Common myeloid progenitor, CD34-positive (primary cell): Measurements from ENCODE around the gene FBLN5.
"Not testable (repeated sequence)": the region's sequence is repeated elsewhere in the genome, so short reads cannot be mapped to it uniquely, and the experiment has no call there.

Experiments used
- CTCF ChIA-PET: fragments of 350-600 bp; sonication (Branson Sonifier 250); formaldehyde crosslinking; loops from one replicate; lab custom pipeline; 2021; ENCODE audit warnings: antibody characterized with exemption; lab: Charles Lee
- POLR2A ChIA-PET: fragments of 350-600 bp; sonication (Branson Sonifier 250); formaldehyde crosslinking; loops from one replicate; lab custom pipeline; 2021; ENCODE audit warnings: antibody characterized with exemption; lab: Charles Lee
- DNase-seq, 3 donors: peaks; one replicate each; pipeline versions ENCODE4 v3.0.0 to v3.0.0-alpha.2; 2013
- H3K27ac ChIP-seq, 2 experiments: 1 replicate in 1 of 2; 2 replicates in 1 of 2; pipeline ENCODE4 v1.7.0; 2013; ENCODE audit warnings: inconsistent platforms in 2 of 2, low read length in 2 of 2, mild to moderate bottlenecking in 2 of 2, low read depth in 1 of 2, moderate library complexity in 1 of 2; ENCODE audit not compliant: severe bottlenecking in 2 of 2, insufficient read depth in 1 of 2, poor library complexity in 1 of 2
- H3K27me3 ChIP-seq, 5 experiments: replicated peaks in 2 of 5; 1 replicate in 3 of 5; 2 replicates in 2 of 5; pipeline versions ENCODE4 v1.6.1 to v1.7.0; 2013; ENCODE audit warnings: low read length in 4 of 5, mild to moderate bottlenecking in 2 of 5, moderate library complexity in 2 of 5, inconsistent platforms in 1 of 5; ENCODE audit not compliant: insufficient read depth in 5 of 5, control insufficient read depth in 4 of 5
- H3K36me3 ChIP-seq, 4 experiments: 1 replicate in 2 of 4; 2 replicates in 2 of 4; pipeline versions ENCODE4 v1.6.1 to v1.7.0; 2013; ENCODE audit warnings: low read length in 3 of 4, control low read depth in 1 of 4, mild to moderate bottlenecking in 1 of 4; ENCODE audit not compliant: control insufficient read depth in 4 of 4, insufficient read depth in 4 of 4
- H3K4me1 ChIP-seq, 4 experiments: 1 replicate in 3 of 4; 2 replicates in 1 of 4; pipeline versions ENCODE4 v1.6.1 to v1.7.1; 2013; ENCODE audit warnings: low read length in 3 of 4, mild to moderate bottlenecking in 3 of 4, control low read depth in 1 of 4, inconsistent platforms in 1 of 4, moderate library complexity in 1 of 4; ENCODE audit not compliant: control insufficient read depth in 4 of 4, insufficient read depth in 4 of 4; ENCODE audit errors: control extremely low read depth in 1 of 4
- H3K4me3 ChIP-seq, 7 experiments: 1 replicate in 4 of 7; 2 replicates in 3 of 7; pipeline versions ENCODE4 v1.5.1 to v1.7.0; 2013; ENCODE audit warnings: mild to moderate bottlenecking in 7 of 7, low read length in 6 of 7, moderate library complexity in 6 of 7, inconsistent platforms in 2 of 7, low read depth in 2 of 7, control low read depth in 1 of 7; ENCODE audit not compliant: insufficient read depth in 4 of 7, control insufficient read depth in 1 of 7; ENCODE audit errors: extremely low read depth in 1 of 7
- H3K9me3 ChIP-seq, 5 experiments: 1 replicate in 4 of 5; 2 replicates in 1 of 5; pipeline versions ENCODE4 v1.6.1 to v1.7.1; 2013; ENCODE audit warnings: low read length in 4 of 5, mild to moderate bottlenecking in 2 of 5, inconsistent platforms in 1 of 5, low read depth in 1 of 5, moderate library complexity in 1 of 5; ENCODE audit not compliant: control insufficient read depth in 4 of 5, insufficient read depth in 2 of 5; ENCODE audit errors: control extremely low read depth in 1 of 5
- WGBS: methylation state at CpG from one replicate; pipeline ENCODE4 v1.1.5; 2013; ENCODE audit not compliant: insufficient coverage; 5-methylcytosine and 5-hydroxymethylcytosine counted together

The FBLN5 gene

GRCh38 chr14:91845056-91845455, 102.4 kb downstream of the FBLN5 start:
- H3K27me3 ChIP-seq, H3K27ac ChIP-seq, CTCF ChIA-PET, DNase-seq, H3K4me3 ChIP-seq, H3K36me3 ChIP-seq, H3K4me1 ChIP-seq, H3K9me3 ChIP-seq, POLR2A ChIA-PET: not testable (repeated sequence)
- 100% methylated on average over 2 of the region's 8 CpGs for WGBS

GRCh38 chr14:91844029-91844428, 103.5 kb downstream of the FBLN5 start:
- H3K36me3 ChIP-seq, result no peaks in the 10 kb centered on the region
- no peak overlapping the region for H3K27ac ChIP-seq
- H3K27me3 ChIP-seq, result peaks cover 0 to 3% (median 0%) of the 10 kb centered on the region in 5 experiments
- H3K9me3 ChIP-seq, result no peaks in the 10 kb centered on the region
- CTCF ChIA-PET, result no interaction called here
- no peak overlapping the region for H3K4me3 ChIP-seq
- H3K4me1 ChIP-seq, result no peaks in the 10 kb centered on the region
- POLR2A ChIA-PET, result no interaction called here
- DNase-seq, result no peak
- WGBS, result no CpG with 5 or more reads among the region's 4 CpGs

- no peak for DNase-seq
- no peak overlapping the region for H3K4me3 ChIP-seq
- ChIA-PET CTCF (no interaction called here), POLR2A (no interaction called here)
- H3K9me3 ChIP-seq, result no peaks in the 10 kb centered on the region
- no peaks in the 10 kb centered on the region for H3K36me3 ChIP-seq
- no peaks in the 10 kb centered on the region for H3K4me1 ChIP-seq
- H3K27me3 ChIP-seq, result peaks cover 0 to 3% (median 0%) of the 10 kb centered on the region in 5 experiments
- WGBS, result no CpG with 5 or more reads among the region's 4 CpGs
- no peak overlapping the region for H3K27ac ChIP-seq
Measured at GRCh38 chr14:91843437-91843836, 104.1 kb downstream of the FBLN5 start.

- no peak overlapping the region for H3K27ac ChIP-seq
- CTCF ChIA-PET, result interaction anchor here (0.8 to 0.9 kb wide), 2 partner anchors 10 to 11 kb away, joined by 3 read pairs; no protein-coding TSS in a partner anchor
- H3K4me3 ChIP-seq, result no peak overlapping the region
- POLR2A ChIA-PET, result no interaction called here
- no peaks in the 10 kb centered on the region for H3K36me3 ChIP-seq
- peaks cover 5 to 11% (median 9%) of the 10 kb centered on the region in 4 experiments for H3K4me1 ChIP-seq
- H3K27me3 ChIP-seq, result peaks cover 0 to 7% (median 0%) of the 10 kb centered on the region in 5 experiments
- H3K9me3 ChIP-seq, result no peaks in the 10 kb centered on the region
- no peak for DNase-seq
Measured at GRCh38 chr14:91841065-91841464, 106.4 kb downstream of the FBLN5 start.

- Histone ChIP-seq H3K27me3 (peaks cover 0 to 10% (median 0%) of the 10 kb centered on the region in 5 experiments), H3K27ac (no peak overlapping the region), H3K4me3 (no peak overlapping the region), H3K36me3 (no peaks in the 10 kb centered on the region), H3K9me3 (no peaks in the 10 kb centered on the region), H3K4me1 (peaks cover 9 to 20% (median 12%) of the 10 kb centered on the region in 4 experiments)
- POLR2A ChIA-PET, result no interaction called here
- whole genome bisulfite sequencing, result no CpG with 5 or more reads among the region's 1 CpG
- peak; percentile 11 to 66 (median 57) for DNase-seq
- CTCF ChIA-PET, result no interaction called here
Measured at GRCh38 chr14:91839749-91840148, 107.7 kb downstream of the FBLN5 start.

- H3K27ac ChIP-seq, result peak overlapping the region; percentile 47 to 63
- H3K36me3 ChIP-seq, result no peaks in the 10 kb centered on the region
- DNase-seq, result no peak
- CTCF ChIA-PET, result no interaction called here
- H3K4me1 ChIP-seq, result peaks cover 9 to 26% (median 12%) of the 10 kb centered on the region in 4 experiments
- WGBS, result 45% methylated on average over 6 of the region's 12 CpGs
- H3K9me3 ChIP-seq, result no peaks in the 10 kb centered on the region
- H3K27me3 ChIP-seq, result peaks cover 0 to 10% (median 0%) of the 10 kb centered on the region in 5 experiments
- POLR2A ChIA-PET, result no interaction called here
- H3K4me3 ChIP-seq, result peak overlapping the region; percentile 62 to 98 (median 85)
Measured at GRCh38 chr14:91837076-91837475, 110.4 kb downstream of the FBLN5 start.

- peak; percentile 89 to 96 (median 94) for DNase-seq
- H3K36me3 ChIP-seq, result no peaks in the 10 kb centered on the region
- H3K4me3 ChIP-seq, result peak overlapping the region; percentile 68 to 98 (median 85)
- WGBS, result 0% methylated on average over 70 of the region's 84 CpGs
- peaks cover 0 to 10% (median 0%) of the 10 kb centered on the region in 5 experiments for H3K27me3 ChIP-seq
- H3K9me3 ChIP-seq, result no peaks in the 10 kb centered on the region
- H3K27ac ChIP-seq, result peak overlapping the region; percentile 47 to 63
- ChIA-PET CTCF (interaction anchor here (0.9 kb wide), 1 partner anchor 39 kb away, joined by 3 read pairs; no protein-coding TSS in a partner anchor), POLR2A (interaction anchor here (0.6 kb wide), 1 partner anchor 517 kb away, joined by 8 read pairs; no protein-coding TSS in a partner anchor)
- peaks cover 9 to 26% (median 12%) of the 10 kb centered on the region in 4 experiments for H3K4me1 ChIP-seq
Measured at GRCh38 chr14:91835920-91836843, 111.3 kb downstream of the FBLN5 start.
